ENCODE data around the gene ZBTB20.

Gene ZBTB20

DNA sequence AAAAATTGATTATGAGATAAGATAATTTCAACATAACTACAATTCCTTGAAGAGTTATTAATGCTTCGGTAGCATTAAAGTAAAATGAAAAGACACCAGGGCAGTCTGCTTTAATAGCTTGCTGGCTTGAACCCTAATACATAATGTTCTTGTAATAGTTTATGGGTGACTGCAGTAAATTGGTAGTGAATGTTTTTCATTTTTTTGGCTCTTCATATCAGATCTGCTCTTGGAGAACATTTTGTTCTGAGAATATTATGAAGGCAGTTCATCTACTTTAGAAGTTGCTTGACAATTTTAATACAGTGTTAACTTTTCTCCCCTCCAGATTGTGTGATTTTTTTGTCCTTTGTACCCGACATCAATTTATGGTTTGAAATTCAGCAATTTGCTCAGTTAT lies 128.4 kb downstream of the ZBTB20 start:
- DNase-seq = no peak

DNA sequence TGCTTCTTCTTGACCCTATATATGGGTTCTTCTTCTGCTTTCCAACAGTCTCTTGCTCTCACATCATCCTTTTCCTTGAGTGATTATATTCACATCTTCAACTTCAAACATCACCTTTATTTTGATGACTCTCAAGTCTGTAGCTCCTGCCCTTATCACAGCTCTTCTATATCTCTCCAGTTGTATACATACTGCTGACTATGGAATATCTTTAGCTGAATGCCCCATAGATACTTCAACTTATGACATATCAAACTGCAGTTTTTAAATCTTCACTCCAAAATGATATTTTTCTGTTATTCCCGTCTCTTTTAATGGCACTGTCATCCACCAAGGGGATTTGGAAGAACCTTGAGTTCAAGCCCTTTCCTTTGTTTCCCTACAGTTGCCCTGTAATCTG lies 139.1 kb downstream of the ZBTB20 start:
- no peak for DNase-seq

DNA sequence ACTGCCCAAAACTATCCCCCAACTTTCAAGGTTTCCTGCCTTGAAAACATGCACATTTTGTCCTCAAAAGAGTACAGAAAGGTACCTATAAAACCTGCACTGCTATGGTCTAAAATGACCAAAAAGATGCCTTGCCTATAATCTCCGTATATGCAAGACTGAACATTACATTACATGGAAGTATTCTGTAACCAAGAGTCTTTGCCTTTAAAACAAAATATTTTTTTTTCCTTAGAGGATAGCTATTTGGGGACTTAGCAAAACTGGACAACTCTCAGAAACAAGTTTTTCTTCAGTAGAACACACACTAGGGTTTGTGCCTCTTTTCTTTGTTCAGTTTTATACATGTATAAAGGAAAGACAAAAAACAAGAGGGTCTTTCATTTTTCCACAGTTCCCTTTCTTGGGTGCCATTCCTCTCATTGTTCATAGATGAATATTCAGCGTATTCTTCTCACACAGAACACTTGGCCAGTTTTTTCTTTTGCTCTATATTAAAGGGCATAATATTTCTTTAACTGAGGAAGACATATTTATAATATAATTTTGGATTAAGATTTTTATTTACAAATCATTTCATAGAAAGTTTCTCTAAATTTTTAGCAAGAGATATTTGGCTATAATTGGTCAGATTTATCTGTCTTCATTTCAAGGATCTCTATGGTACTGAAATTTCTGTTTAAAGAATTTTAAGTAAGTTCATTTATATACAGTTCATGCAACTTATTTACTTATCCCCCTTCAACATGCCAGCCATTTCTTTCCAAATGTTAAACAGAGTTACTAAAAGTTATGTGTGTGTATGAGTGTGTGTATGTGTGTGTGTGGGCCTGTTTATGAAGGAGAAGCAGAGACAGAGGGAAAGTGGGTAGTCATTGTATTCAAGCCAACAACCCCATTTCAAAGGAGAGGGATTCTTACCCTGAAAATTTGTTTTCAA lies 142.6 kb downstream of the ZBTB20 start:
- DNase-seq = no peak

DNA sequence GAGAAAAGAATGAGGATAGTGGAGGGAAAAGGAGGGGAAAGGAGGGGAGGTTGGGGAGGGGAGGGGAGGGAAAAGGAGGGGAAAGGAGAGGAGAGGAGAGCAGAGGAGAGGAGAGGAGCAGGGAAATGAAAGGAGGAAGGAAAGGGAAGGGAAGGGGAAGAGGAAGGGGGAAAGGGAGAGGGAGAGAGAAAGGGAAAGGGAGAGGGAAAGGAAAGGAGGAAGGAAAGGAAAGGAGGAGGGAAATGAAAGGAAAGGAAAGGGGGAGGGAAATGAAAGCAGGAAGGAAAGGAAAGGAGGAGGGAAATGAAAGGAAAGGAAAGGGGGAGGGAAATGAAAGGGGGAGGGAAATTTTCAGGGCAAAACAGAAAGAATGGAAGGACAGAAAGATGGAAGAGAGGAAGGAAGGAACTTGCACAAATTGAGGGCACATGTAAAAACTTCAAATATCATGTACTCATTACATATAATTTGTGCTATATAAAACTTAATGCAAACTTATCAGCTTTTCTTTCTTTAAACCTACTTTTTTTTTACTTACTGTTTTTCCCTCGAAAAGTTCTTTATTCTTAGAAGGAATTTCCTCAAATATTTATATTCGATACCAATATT lies 148.0 kb downstream of the ZBTB20 start:
- DNase-seq = no peak

DNA sequence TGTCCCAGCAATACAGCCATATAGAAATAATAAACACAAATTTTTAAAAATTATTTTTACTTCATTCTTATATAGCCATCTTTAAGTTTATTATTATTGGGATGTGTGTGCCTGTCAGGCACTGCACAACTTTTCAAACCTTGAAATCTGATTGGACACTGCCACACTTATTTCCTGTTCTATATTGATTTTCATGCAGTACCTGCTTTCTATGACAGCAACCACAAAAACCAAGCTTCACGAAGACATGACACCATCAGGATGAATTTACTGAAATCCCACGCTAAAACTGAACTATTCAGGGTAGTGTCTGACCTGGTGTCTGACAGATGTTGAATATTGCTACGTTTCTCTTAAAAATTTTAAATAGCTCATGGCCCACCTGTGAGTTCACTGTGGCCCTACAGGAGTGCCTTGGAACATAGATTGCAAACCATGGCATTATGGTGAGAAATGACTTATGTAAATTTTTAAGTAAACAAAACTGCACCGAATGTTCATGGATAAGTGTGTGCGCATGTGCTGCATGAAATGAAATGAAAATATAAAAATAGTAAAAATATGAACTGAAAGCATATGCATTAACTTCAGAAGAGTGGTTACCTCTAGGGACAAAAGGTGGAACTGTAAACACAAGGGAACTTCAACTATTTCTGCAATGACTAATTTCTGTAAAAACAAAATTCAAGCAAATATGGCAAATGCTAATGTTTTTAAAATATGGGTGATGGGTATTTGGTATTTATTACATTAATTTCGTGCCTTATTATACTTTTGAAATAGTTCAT lies 152.3 kb downstream of the ZBTB20 start:
- no peak for DNase-seq

DNA sequence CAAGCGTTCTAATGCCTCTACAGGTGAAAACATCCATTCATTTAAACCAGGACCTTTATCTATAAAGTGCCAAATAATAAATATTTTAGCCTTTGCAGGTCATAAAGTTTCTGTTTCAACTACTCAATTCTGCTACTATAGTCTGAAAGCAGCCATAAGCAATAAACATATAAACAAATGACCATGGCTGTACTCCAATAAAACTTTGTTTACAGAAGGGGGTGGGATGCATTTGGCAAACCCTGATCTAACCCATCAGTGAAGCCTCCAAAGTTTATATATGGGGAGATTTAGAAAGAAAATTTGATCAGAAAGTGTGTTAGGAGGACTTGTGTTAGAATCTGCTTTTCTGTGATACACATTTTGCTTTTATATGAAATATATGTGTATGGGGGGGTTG lies 161.3 kb downstream of the ZBTB20 start:
- no peak for DNase-seq

DNA sequence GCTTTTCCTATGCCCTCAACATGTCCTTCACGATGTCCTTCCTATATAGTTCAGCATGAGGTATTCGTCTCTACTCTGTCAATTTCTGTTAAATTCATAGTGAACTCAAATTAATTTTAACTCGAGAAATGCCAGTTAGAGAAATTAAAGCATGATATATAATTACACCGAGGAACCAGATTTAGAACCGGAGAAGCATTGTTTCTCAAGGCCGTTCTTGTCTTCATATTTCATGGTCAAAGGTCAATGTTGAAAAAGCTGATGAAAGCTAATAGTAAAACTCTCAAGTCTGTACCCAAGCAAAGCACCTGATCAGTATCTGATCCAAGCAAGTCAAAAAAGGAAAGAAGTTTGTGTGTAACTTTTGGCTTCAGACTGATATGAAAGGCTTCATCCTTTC lies 163.8 kb downstream of the ZBTB20 start:
- DNase-seq = no peak

DNA sequence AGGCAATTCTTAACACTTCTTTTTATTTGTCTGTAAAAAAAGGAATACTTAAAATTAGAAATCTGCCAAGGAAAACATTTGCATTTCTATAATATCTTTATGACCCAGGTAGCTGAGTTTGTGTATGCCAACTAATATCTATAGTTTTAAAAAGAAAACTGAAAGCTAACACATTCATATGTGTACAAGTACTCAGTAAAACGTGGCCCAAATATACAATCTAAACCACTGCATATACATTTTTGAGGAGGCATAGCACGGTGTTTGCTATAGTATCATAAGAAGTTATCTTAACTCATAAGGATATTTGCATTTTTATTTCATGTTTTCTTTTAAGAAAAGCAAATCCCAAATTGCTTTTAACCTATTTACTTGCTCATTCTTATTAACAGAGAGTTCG lies 172.7 kb downstream of the ZBTB20 start:
- DNase-seq = no peak

DNA sequence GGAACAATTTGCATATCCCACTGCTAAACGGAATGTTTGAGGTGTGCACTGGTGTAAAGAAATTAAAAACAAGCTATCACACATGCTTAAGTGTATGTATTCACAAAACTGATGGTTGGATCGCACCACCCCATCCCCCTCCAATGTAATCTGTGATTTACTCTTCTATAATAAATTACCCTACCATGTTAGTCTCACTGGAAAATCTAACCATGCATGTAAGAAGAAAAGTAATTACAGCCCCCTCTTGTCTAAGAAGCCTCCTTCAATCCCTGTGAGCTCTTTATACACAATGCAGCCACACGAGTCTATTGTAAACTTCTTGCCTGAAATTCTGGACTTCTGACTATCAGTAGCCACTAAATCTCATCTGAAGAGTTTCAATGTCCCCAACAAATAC lies 173.6 kb downstream of the ZBTB20 start:
- DNase-seq = no peak

DNA sequence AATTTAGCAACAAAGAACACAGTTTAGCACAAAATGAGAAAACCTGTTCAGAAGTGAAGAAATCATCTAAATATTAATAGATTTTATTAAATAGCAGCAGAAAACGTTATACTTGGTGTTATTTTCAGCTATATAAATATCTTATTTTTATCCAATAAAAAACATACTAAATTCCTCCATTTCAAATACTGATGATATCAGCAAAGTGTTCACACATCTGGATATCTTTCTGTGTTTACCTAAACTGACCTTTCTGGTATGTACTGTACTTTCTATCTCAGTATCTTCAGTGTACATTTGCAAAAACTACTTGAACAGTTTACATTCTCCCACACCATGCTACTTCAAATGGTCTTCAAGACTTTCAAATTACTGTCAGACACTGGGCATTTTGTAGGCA lies 179.9 kb downstream of the ZBTB20 start:
- DNase-seq = no peak

DNA sequence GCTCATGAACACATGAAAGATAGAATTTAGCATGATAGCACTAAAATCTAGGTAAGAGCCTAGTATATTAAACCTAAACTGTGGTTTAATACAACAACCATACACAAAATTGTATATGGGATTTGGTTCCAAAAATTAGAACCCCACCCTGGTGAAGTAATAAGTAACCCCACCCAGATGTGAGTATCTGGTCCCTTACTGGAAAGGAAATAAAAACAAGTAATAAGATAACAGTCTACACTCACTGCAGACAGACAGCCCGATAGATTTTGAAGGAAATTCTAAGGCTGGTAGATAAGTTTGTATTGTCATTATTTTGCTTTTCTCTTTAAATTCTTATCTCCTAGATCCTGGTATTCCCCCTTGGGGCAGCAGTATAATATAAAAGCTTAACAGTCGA lies 184.9 kb downstream of the ZBTB20 start:
- DNase-seq = no peak

DNA sequence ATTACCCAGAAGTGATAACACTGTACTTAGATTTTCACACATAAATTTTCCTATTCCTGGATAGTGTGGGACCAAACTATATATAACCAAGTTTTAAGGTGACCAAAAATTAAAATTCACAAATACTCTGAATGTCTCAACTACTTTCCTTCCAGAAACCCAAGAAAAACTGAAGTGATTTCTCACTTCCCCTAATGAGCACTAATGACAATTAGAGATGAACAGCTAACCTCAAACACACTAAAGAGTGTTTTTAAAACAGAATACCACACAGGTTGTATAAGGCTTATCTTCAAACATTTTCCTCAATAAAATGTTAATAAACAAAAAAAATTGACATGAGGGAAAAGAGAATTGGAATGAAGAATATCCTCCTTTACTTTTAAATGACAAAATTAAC lies 188.2 kb downstream of the ZBTB20 start:
- no peak for DNase-seq

DNA sequence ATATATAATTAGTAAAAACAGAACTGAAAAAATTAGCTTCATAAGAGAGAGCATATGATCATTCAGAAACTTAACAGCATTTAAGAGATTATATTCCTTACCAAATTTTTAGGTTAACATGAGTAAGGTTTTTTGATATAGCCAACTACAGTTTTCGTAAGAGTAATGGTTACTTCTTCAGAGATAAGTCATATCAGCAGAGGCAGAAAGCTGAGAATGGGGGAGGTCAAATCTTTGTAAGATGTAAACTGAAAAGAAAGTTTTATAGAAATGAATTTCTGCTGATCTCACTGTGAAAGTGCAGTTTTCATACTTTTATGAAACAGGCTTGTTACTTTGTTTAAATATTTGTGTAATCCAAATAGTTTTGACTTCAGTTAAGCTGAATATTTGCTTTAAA lies 193.3 kb downstream of the ZBTB20 start:
- DNase-seq = no peak

DNA sequence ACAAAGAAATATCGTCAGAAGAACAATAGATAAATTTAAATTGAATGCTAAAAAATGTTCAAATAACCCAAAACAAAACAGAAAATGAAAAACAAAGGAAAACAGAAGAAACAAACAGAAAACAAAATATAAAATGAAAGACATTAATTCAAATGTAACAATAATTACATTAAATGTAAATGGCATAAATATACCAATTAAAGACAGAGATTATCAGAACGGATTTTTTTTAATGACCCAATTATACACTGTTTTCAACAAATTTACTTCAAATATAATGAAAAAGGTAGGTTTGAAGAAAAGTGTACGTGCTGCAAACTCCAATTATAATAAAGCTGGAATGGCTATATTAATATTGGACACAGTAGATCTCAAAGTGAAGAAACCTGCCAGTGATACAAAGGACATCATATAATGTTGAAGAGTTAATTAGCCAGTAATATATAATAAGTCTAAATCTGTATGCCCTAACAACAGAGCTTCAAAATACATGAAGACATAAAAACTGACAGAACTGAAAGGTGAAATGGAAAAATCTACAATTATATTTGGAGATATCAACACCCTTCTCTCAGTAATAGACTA lies 193.8 kb downstream of the ZBTB20 start:
- DNase-seq = no peak

DNA sequence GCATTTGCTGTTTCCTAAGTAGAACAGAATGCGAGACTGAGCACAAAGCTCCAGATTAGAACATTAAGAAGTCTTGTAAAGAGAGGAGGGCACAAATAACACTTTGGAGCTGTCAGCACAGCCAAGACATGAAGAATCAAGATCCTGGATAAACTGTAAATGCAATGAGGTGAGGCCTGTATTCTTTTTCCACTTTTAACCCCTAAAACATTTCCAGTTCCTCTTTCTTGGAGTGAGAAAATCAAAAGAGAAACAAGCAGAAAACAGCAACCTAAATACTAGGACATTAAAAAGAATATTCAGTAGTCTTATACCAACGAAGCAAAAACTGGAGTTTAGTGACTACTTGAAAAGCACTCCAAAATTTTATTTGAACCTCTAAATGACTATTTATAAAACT lies 204.3 kb downstream of the ZBTB20 start:
- no peak for DNase-seq

DNA sequence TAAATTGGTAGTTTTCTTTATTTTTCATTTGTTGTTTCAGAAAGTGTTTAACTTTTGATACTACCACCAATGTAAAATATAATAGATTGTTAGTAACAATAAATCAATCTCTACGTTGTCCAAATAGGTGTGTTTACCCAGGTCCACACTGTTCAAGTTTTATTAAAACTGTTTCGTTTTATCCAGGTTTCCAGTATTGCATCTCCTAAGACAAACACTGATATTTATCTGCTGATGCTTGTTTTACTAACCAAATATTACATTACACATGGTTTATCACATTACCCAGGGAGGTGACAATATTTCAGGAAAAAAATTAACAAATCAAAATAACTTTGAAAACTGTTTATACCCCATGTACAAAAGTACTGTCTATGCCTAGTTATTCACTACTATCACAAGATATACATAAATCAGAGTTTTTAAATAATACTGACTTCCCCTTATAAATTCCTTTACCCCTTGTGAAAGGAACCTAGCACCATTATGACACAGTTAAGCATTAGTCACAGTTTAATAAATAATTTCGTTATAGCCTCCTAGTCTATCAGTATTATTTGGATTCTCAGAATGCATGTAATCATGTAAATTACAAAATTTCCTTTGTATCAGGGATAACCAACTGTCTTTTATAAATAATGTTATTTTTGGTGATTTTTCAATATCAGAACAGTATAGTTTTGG lies 205.3 kb downstream of the ZBTB20 start:
- DNase-seq = no peak

DNA sequence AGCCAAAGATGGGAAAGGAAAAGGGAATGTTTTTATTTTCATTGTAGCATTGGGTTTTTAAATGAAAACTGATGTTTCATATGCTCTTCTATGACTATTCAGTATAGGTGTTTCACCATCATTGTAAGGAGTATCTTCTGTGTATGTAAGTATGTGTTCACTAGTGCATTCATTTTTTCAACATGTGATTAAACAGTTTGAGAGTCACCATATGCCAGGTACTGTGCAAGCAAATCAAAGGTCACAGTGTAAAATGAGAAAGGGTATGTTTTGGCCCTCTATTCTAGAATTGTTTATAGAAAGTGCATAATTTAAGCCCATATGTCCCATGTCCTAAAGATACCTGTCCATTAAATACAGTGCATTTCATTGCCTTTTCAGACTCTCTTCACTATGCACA lies 207.2 kb downstream of the ZBTB20 start:
- DNase-seq = no peak

DNA sequence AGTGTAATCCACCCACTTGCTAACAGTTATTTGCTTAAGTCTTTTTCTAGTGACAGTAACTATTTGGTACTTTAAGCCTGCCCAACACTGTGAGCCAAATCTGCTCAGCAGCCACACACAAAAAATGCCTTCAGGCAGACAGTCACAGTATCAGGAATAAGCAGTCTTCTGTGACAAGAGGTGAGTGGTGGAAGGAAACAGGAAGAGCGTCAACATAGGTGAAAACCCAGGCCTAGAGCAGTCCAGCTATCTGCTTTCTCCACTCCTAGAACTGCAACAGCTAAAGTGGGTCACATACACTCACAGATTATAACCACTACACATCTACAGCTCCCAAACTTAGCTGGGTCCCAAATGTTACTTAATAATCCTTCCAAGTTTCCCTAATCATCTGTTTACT lies 213.7 kb downstream of the ZBTB20 start:
- DNase-seq = no peak

DNA sequence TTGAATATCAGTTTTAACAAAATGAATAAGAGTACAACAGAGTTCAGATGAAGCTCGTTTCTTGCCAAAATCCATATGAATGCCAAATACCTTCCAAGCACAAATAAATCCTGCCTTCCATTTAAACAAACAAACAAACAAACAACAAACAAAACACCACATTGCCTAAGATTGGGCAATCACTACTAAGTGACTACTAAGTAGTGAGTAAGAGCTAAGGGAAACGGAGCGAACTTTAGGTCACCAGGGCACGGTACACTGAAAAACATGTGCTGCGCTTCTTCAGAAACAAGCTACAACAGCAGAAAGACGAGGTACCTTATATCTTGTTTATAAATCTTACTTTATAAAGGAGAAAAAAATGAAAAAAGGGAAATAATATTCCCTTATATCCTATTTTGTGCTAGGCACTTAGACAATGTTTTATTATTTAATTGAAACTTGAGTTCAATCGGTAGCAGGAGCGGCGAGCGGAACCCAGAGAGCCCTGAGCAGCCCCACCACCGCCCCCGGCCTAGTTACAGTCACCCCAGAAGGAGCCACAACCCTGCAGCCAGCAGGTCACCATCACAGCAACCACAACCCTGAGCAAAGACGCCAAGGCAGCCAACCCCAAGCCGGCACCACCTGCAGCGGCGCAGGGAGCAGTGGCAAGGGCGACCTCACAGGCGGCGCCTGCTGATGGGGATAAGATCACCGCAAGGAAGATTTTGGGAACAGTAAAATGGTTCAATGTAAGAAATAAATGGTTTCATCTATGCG lies 216.9 kb downstream of the ZBTB20 start:
- DNase-seq = no peak

DNA sequence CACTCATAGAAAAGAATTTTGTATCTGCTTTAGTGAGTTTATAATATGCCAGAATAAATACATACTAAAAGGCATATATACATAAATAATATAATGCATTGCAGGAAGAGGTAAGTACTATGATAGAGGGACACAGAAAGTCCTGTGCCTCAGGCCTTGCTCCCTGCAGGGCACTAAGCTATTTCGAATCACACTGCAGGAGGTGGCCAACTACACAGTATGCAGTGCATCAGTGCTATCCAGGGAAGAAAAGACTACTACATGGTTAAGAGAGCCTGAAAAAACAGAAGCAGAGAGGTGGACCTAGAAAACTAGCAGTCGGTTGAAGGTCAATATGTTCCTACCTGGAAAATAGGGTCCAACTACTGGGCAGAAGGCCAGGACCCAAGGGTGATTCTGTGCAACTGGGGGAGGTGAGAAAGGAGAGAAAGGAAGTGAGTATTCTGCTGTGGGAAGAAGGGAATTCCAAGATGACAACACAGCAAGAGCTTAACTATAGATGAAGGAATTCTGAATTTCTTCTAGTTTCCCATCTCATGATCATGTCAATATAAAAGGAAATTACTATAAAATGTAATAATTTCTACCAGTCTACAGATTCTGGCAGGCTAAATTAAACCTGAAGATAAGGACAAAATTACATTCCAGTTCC lies 218.0 kb downstream of the ZBTB20 start:
- no peak for DNase-seq

DNA sequence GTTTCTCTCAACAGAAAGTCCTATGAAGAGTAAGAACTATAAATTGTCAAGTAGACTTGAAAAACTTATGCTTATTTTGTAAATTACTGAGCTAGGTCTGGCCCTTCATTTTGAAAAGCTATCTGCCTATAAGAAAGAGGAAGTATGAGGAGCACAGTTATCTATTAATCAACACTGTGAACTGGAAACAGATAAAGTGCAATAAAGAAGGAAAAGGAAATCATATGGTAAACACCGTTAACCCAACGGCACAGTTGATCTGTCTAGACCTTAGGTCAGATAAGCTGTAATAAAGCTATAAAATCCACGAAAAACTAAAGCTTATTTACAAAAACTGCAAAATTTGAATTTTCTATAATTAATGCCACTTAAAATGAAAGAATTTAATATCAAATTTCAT lies 242.5 kb downstream of the ZBTB20 start:
- DNase-seq = no peak

DNA sequence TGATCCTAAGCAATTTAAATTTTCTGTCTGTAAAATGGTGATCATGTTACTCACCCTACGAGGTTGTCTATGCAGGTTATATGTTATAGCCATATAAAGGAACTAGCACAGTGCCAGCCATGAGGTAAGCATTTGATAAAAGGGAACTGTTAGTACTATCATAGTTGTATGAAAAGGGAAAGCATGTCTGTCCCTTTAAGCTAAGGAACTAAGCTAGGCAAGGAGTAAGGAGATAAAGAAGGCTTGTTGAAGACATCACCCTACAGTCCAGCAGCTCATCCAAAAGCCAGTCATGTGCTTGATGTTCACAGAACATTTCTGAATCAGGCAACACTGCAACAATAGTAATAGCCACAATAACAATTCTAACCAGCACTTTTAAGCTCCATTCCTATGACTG lies 243.9 kb downstream of the ZBTB20 start:
- DNase-seq = no peak
